HepG2 (cell line): ENCODE data around the gene NOTCH3. TPM values are rescaled to one million over a fixed set of nuclear protein-coding genes. Genes with fewer than 3 reads are reported as not detected.

ENCODE experiments used
- BATF2 ChIP-seq: sonication (generic); formaldehyde crosslinking; IDR thresholded peaks from 2 replicates; pipeline ENCODE4 v1.8.0; 2022; ENCODE audit warnings: mild to moderate bottlenecking, missing genetic modification reagents, moderate library complexity
- BCL6 ChIP-seq: IDR thresholded peaks from 2 replicates; pipeline ENCODE4 v1.6.1; 2016; ENCODE audit warnings: missing genetic modification reagents, missing compliant biosample characterization
- BCLAF1 ChIP-seq: fragments of 450-650 bp; IDR thresholded peaks from 2 replicates; pipeline ENCODE4 v1.6.1; 2017; ENCODE audit warnings: mild to moderate bottlenecking
- CREBL2 ChIP-seq: sonication (generic); formaldehyde crosslinking; IDR thresholded peaks from 2 replicates; pipeline ENCODE4 v1.8.1; 2023; ENCODE audit warnings: missing genetic modification reagents, mild to moderate bottlenecking, borderline replicate concordance
- FOXK1 ChIP-seq: sonication (generic); formaldehyde crosslinking; IDR thresholded peaks from 2 replicates; pipeline ENCODE4 v1.4.0; 2020; ENCODE audit warnings: low read depth, missing genetic modification reagents, borderline replicate concordance
- GMEB2 ChIP-seq: IDR thresholded peaks from 2 replicates; pipeline ENCODE4 v1.6.1; 2016; ENCODE audit warnings: missing biosample characterization, missing genetic modification reagents, low read depth
- HMG20A ChIP-seq: IDR thresholded peaks from 2 replicates; pipeline ENCODE4 v1.6.1; 2016; ENCODE audit warnings: borderline replicate concordance
- NFKB2 ChIP-seq: sonication (generic); formaldehyde crosslinking; IDR thresholded peaks from 2 replicates; pipeline ENCODE4 v1.4.0; 2020; ENCODE audit warnings: missing genetic modification reagents, borderline replicate concordance
- NFYC ChIP-seq: IDR thresholded peaks from 2 replicates; pipeline ENCODE4 v1.6.1; 2016; ENCODE audit warnings: missing genetic modification reagents, missing compliant biosample characterization
- PPARG ChIP-seq: conservative IDR thresholded peaks from 2 replicates; pipeline ENCODE4 v1.6.1; 2016; ENCODE audit warnings: missing biosample characterization, missing genetic modification reagents
- RBAK ChIP-seq: sonication (generic); formaldehyde crosslinking; IDR thresholded peaks from 2 replicates; pipeline ENCODE4 v1.5.1; 2020; ENCODE audit warnings: mild to moderate bottlenecking, missing genetic modification reagents
- SMARCC2 ChIP-seq: fragments of 450-650 bp; IDR thresholded peaks from 2 replicates; pipeline ENCODE4 v1.6.1; 2017; ENCODE audit warnings: antibody characterized with exemption, mild to moderate bottlenecking
- THAP8 ChIP-seq: sonication (generic); formaldehyde crosslinking; IDR thresholded peaks from 2 replicates; pipeline ENCODE4 v1.5.1; 2020; ENCODE audit warnings: missing genetic modification reagents, mild to moderate bottlenecking, borderline replicate concordance
- TP53 ChIP-seq: sonication (generic); formaldehyde crosslinking; conservative IDR thresholded peaks from 2 replicates; pipeline ENCODE4 v1.4.0; 2020; ENCODE audit warnings: missing genetic modification reagents
- ZBTB1 ChIP-seq: sonication (generic); formaldehyde crosslinking; IDR thresholded peaks from 2 replicates; pipeline ENCODE4 v1.4.0; 2020; ENCODE audit warnings: missing genetic modification reagents, borderline replicate concordance
- ZNF234 ChIP-seq: sonication (generic); formaldehyde crosslinking; conservative IDR thresholded peaks from 2 replicates; pipeline ENCODE4 v1.5.1; 2020; ENCODE audit warnings: mild to moderate bottlenecking, missing genetic modification reagents
- ZNF281 ChIP-seq: sonication (generic); formaldehyde crosslinking; IDR thresholded peaks from 2 replicates; pipeline ENCODE4 v1.4.0; 2020; ENCODE audit warnings: missing genetic modification reagents, borderline replicate concordance
- ZNF569 ChIP-seq: sonication (generic); formaldehyde crosslinking; IDR thresholded peaks from 2 replicates; pipeline ENCODE4 v1.5.0; 2020; ENCODE audit warnings: mild to moderate bottlenecking, missing genetic modification reagents, moderate library complexity, borderline replicate concordance
- ZNF619 ChIP-seq: sonication (generic); formaldehyde crosslinking; IDR thresholded peaks from 2 replicates; pipeline ENCODE4 v1.4.0; 2020; ENCODE audit warnings: mild to moderate bottlenecking, missing genetic modification reagents
- polyA plus RNA-seq, 8 experiments: library from polyadenylated mRNA; depleted of rRNA in 3 of 8; stranded (reverse) in 7 of 8; unstranded in 1 of 8; fragments of >200 nt; fragmentation: Illumina TruSeq in 4 of 8; extraction: Trizol in 4 of 8; gene quantifications; 2 replicates each; pipeline versions ENCODE4 v1.2.1 to v1.2.3, GENCODE V29; 2011 to 2016; ENCODE audit warnings: low read depth in 4 of 8, missing spikeins in 1 of 8, mixed read lengths in 1 of 8; ENCODE audit not compliant: insufficient read depth in 1 of 8
- total RNA-seq, 5 experiments: library from RNA; depleted of rRNA; stranded (reverse); fragments of >200 nt; fragmentation: Illumina TruSeq; extraction: Trizol; gene quantifications; 2 replicates each; pipeline ENCODE4 v1.2.3, GENCODE V29; 2016; ENCODE audit warnings: low read depth in 1 of 5

Gene NOTCH3
- total and polyA plus RNA-seq, 2 of the 13 experiments (the other 11 are each of a cell fraction or from before 2014, with no cell fraction given) = 0.09 to 0.28 TPM

GRCh38 chr19:15125232-15126067 is 75.3 kb downstream of the NOTCH3 start (continued):
- no peak for TF ChIP-seq THAP8 (CRISPR knock-in tag)
- no peak for TF ChIP-seq BCLAF1
- TF ChIP-seq NFYC (CRISPR knock-in tag) = peak; percentile 89
- TF ChIP-seq RBAK (CRISPR knock-in tag) = no peak
- TF ChIP-seq FOXK1 (CRISPR knock-in tag) = no peak; the same call in 1 of the 2 replicates
- no peak for TF ChIP-seq HMG20A (CRISPR knock-in tag)
- no peak for TF ChIP-seq SMARCC2
- TF ChIP-seq BCL6 (CRISPR knock-in tag) = no peak
- no peak for TF ChIP-seq BATF2 (CRISPR knock-in tag)
- TF ChIP-seq NFKB2 (CRISPR knock-in tag) = peak; percentile 65; the same call in 1 of the 2 replicates
- no peak for TF ChIP-seq ZBTB1 (CRISPR knock-in tag)
- TF ChIP-seq ZNF619 = peak; percentile 69; the same call in 1 of the 2 replicates
- TF ChIP-seq ZNF281 (CRISPR knock-in tag) = peak; percentile 54; the same call in 1 of the 2 replicates
- peak; percentile 77 for TF ChIP-seq TP53
- peak; percentile 69 for TF ChIP-seq PPARG (CRISPR knock-in tag)
- TF ChIP-seq GMEB2 (CRISPR knock-in tag) = no peak
- TF ChIP-seq ZNF569 (CRISPR knock-in tag) = no peak
- TF ChIP-seq CREBL2 = peak; percentile 77; the same call in 1 of the 2 replicates
- no peak for TF ChIP-seq ZNF234 (CRISPR knock-in tag)
